Endothelial cell of umbilical vein (primary cell): ENCODE data around the gene ZNF567. TPM values are rescaled to one million over a fixed set of nuclear protein-coding genes. Genes with fewer than 3 reads are reported as not detected.
"Not testable (repeated sequence)": the region's sequence is repeated elsewhere in the genome, so short reads cannot be mapped to it uniquely, and the experiment has no call there.

Experiments
- BruUV-seq: library from RNA; stranded (reverse); fragments of 400-500 nt; replicated peaks from 2 replicates; lab custom pipeline; 2021; lab: Mats Ljungman, UMichigan
- CTCF ChIA-PET: fragments of 300-600, 350-600 bp; sonication (Branson Sonifier 250); formaldehyde crosslinking; loops from one replicate; lab custom pipeline; 2021; ENCODE audit warnings: antibody characterized with exemption, inconsistent platforms; lab: Charles Lee
- POLR2A ChIA-PET: fragments of 300-600, 350-600 bp; sonication (Branson Sonifier 250); formaldehyde crosslinking; loops from one replicate; lab custom pipeline; 2021; ENCODE audit warnings: antibody characterized with exemption, inconsistent platforms; lab: Charles Lee
- DNase-seq: peaks from one replicate; pipeline ENCODE4 v3.0.0-alpha.2; 2011; ENCODE audit warnings: low read depth, low spot score
- FAIRE-seq: peaks from 2 replicates; lab custom pipeline; 2011; peaks lifted over from hg19 to GRCh38; lab: Jason Lieb, UNC
- H2AFZ ChIP-seq: 2 replicates; pipeline ENCODE4 v1.6.0; 2012; ENCODE audit warnings: low read depth, low read length, control low read depth, inconsistent platforms
- H3K27ac ChIP-seq: 2 replicates; pipeline ENCODE4 v1.5.1; 2011; ENCODE audit warnings: low read depth, mild to moderate bottlenecking, control low read depth, low read length, moderate library complexity; ENCODE audit not compliant: insufficient read depth
- H3K27me3 ChIP-seq, 2 experiments: 2 replicates each; pipeline versions ENCODE4 v1.6.0 to v1.6.1; 2011; ENCODE audit warnings: low read length in 2 of 2, mixed read lengths in 1 of 2; ENCODE audit not compliant: control insufficient read depth in 2 of 2, insufficient read depth in 2 of 2
- H3K36me3 ChIP-seq, 2 experiments: 2 replicates in 1 of 2; 3 replicates in 1 of 2; pipeline ENCODE4 v1.5.1; 2011; ENCODE audit warnings: low read length in 2 of 2, mild to moderate bottlenecking in 1 of 2, moderate library complexity in 1 of 2; ENCODE audit not compliant: control insufficient read depth in 2 of 2, insufficient read depth in 2 of 2; ENCODE audit errors: extremely low read depth in 1 of 2
- H3K4me1 ChIP-seq: 3 replicates; pipeline ENCODE4 v1.5.1; 2011; ENCODE audit warnings: mild to moderate bottlenecking, low read length; ENCODE audit not compliant: control insufficient read depth, insufficient read depth; ENCODE audit errors: extremely low read depth
- H3K4me2 ChIP-seq: 2 replicates; pipeline ENCODE4 v1.6.1; 2011; ENCODE audit warnings: low read length, control low read depth, mixed read lengths; ENCODE audit not compliant: insufficient read depth
- H3K4me3 ChIP-seq, 3 experiments: fragments of 200-600 bp in 1 of 3; sonication (generic), shearing (Covaris generic) in 1 of 3; replicated peaks in 1 of 3; 2 replicates each; pipeline ENCODE4 v1.5.1; 2011 to 2016; ENCODE audit warnings: control low read depth in 3 of 3, low read length in 3 of 3, mild to moderate bottlenecking in 2 of 3, inconsistent platforms in 1 of 3, low read depth in 1 of 3, moderate library complexity in 1 of 3; ENCODE audit not compliant: insufficient read depth in 1 of 3
- H3K79me2 ChIP-seq: 2 replicates; pipeline ENCODE4 v1.6.0; 2012; ENCODE audit warnings: low read length, inconsistent platforms; ENCODE audit not compliant: control insufficient read depth, insufficient read depth
- H3K9ac ChIP-seq: replicated peaks from 2 replicates; pipeline ENCODE3; 2011; ENCODE audit warnings: low read length, control low read depth; ENCODE audit not compliant: insufficient read depth; ENCODE audit errors: extremely low read depth
- H3K9me1 ChIP-seq: replicated peaks from 3 replicates; pipeline ENCODE4 v1.6.0; 2011; ENCODE audit warnings: mild to moderate bottlenecking, low read length; ENCODE audit not compliant: control insufficient read depth, insufficient read depth; ENCODE audit errors: extremely low read depth
- H3K9me3 ChIP-seq: replicated peaks from 2 replicates; pipeline ENCODE4 v1.5.1; 2012; ENCODE audit warnings: low read length, inconsistent platforms; ENCODE audit not compliant: control insufficient read depth, insufficient read depth
- H4K20me1 ChIP-seq: replicated peaks from 2 replicates; pipeline ENCODE3; 2011; ENCODE audit warnings: mild to moderate bottlenecking, low read length; ENCODE audit not compliant: control insufficient read depth, insufficient read depth; ENCODE audit errors: extremely low read depth
- CTCF ChIP-seq, 2 donors: IDR thresholded peaks; 1 replicate in 1 of 2; 2 replicates in 1 of 2; pipeline ENCODE4 v1.5.1; 2011; ENCODE audit warnings: low read length in 2 of 2, mild to moderate bottlenecking in 2 of 2, moderate library complexity in 2 of 2, control low read depth in 1 of 2, inconsistent platforms in 1 of 2, low read depth in 1 of 2; ENCODE audit not compliant: insufficient read depth in 1 of 2; ENCODE audit errors: extremely low read depth in 1 of 2
- EZH2 ChIP-seq: IDR thresholded peaks from 2 replicates; pipeline ENCODE4 v1.6.1; 2012; ENCODE audit warnings: borderline replicate concordance, low read depth, mild to moderate bottlenecking, moderate library complexity, low read length, inconsistent platforms; ENCODE audit not compliant: severe bottlenecking
- FOS ChIP-seq: IDR thresholded peaks from 2 replicates; pipeline ENCODE4 v1.6.1; 2011; ENCODE audit warnings: mild to moderate bottlenecking, low read length, moderate library complexity, borderline replicate concordance; ENCODE audit not compliant: insufficient read depth
- GATA2 ChIP-seq: IDR thresholded peaks from 2 replicates; pipeline ENCODE4 v1.7.0; 2011; ENCODE audit warnings: low read depth, mild to moderate bottlenecking, moderate library complexity, mixed read lengths, low read length; ENCODE audit not compliant: insufficient read length, insufficient read depth
- JUN ChIP-seq: IDR thresholded peaks from 2 replicates; pipeline ENCODE4 v1.6.1; 2011; ENCODE audit warnings: borderline replicate concordance, low read depth; ENCODE audit not compliant: insufficient read length, insufficient read depth
- MYC ChIP-seq: IDR thresholded peaks from one replicate; pipeline ENCODE4 v1.6.1; 2011; ENCODE audit warnings: mild to moderate bottlenecking, low read depth, low read length
- POLR2A ChIP-seq: IDR thresholded peaks from 2 replicates; pipeline ENCODE4 v1.6.1; 2012; ENCODE audit warnings: low read depth, mild to moderate bottlenecking, control low read depth, low read length
- POLR2AphosphoS5 ChIP-seq: IDR thresholded peaks from 2 replicates; pipeline ENCODE4 v1.6.1; 2012; ENCODE audit warnings: low read depth, mild to moderate bottlenecking, control low read depth, low read length, moderate library complexity; ENCODE audit not compliant: insufficient read depth
- dilution Hi-C: fragments of 300-500 bp; cut with MboI; formaldehyde crosslinking; loops from one replicate; pipeline ENCODE4 v1.15.0; 2019; ENCODE audit warnings: low sequenced_read_pairs; ENCODE audit not compliant: extremely low pct_ligation_motif_present
- intact Hi-C: fragments of 100-400 bp; cut with micrococcal nuclease; formaldehyde crosslinking; loops from one replicate; pipeline ENCODE4 v1.10.0; 2022
- polyA plus RNA-seq, 4 experiments: library from polyadenylated mRNA; depleted of rRNA in 3 of 4; stranded (reverse) in 3 of 4; unstranded in 1 of 4; fragments of >200 nt; gene quantifications; 2 replicates each; pipeline versions ENCODE4 v1.2.1 to v1.2.3, GENCODE V29; 2011 to 2012; ENCODE audit warnings: missing spikeins in 1 of 4
- total RNA-seq: library from RNA; stranded (reverse); gene quantifications from 2 replicates; pipeline ENCODE4 v1.2.3, GENCODE V29; 2021
- TF ChIP-seq, protein P1 (sequence below): IDR thresholded peaks from 2 replicates; pipeline ENCODE4 v1.6.1; 2011; ENCODE audit not compliant: insufficient read depth, insufficient read length

Gene ZNF567
- total and polyA plus RNA-seq, 2 donors (not counting 3 experiments of a cell fraction or from before 2014, with no cell fraction given) = 3.4 to 4.4 TPM

DNA sequence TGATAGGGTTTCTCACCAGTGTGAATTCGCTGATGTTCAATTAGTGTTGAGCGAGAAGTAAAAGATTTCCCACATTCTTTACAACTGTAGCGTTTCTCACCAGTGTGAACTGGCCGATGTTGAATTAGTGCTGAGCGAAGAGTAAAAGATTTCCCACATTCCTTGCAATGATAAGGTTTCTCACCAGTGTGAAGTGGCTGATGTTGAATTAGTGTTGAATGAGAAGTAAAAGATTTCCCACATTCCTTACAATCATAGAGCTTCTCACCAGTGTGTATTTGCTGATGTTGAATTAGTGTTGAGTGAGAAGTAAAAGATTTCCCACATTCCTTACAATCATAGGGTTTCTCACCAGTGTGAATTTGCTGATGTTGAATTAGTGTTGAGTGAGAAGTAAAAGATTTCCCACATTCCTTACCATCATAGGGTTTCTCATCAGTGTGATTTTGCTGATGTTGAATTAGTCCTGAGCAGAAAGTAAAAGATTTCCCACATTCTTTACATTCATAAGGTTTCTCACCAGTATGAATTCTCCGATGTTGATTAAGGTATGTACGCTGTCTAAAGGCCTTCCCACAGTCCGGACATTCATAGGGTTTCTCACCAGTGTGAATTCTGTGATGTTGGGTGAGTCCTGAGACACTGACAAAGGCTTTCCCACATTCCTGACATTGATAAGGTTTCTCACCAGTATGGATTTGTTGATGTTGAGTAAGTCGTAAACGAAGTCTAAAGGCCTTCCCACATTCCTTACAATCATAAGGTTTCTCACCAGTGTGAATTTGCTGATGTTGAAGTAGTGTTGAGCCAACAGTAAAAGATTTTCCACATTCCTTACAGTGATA, 61.2 kb downstream of the ZNF567 start:
- Histone ChIP-seq H3K4me1 (no peaks in the 10 kb centered on the region), H3K9ac (no peak overlapping the region), H3K79me2 (no peaks in the 10 kb centered on the region), H3K27me3 (no peaks in the 10 kb centered on the region), H3K9me1 (no peaks in the 10 kb centered on the region), H3K36me3 (peaks cover 11% of the 10 kb centered on the region in 2 experiments), H4K20me1 (no peaks in the 10 kb centered on the region), H2AFZ (no peak overlapping the region), H3K27ac (no peak overlapping the region), H3K9me3 (peaks cover 39% of the 10 kb centered on the region), H3K4me3 (no peak overlapping the region), H3K4me2 (no peak overlapping the region)
- no peak for DNase-seq
- POLR2A ChIA-PET = no interaction called here
- FAIRE-seq = no peak
- dilution Hi-C loops (no loop called here), intact Hi-C loops (no loop called here)
- BruUV-seq = no TSS peak
- no peak for TF ChIP-seq POLR2A
- TF ChIP-seq POLR2AphosphoS5 = no peak
- TF ChIP-seq JUN = no peak
- no peak for TF ChIP-seq MYC
- no peak for TF ChIP-seq EZH2
- TF ChIP-seq, protein P1, sequence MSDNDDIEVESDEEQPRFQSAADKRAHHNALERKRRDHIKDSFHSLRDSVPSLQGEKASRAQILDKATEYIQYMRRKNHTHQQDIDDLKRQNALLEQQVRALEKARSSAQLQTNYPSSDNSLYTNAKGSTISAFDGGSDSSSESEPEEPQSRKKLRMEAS = no peak
- TF ChIP-seq FOS = no peak
- no peak for TF ChIP-seq CTCF (IDR thresholded peaks at IDR 0.05; ENCODE audit: extremely low read depth in 1 of 2, insufficient read depth in 1 of 2, low read depth in 1 of 2, low read length in 2 of 2)
- TF ChIP-seq GATA2 = no peak
- CTCF ChIA-PET = no interaction called here

GRCh38 chr19:36749613-36750012, 62.2 kb downstream of the ZNF567 start:
- H3K79me2 ChIP-seq, H3K9me1 ChIP-seq, H4K20me1 ChIP-seq, H3K4me1 ChIP-seq, H3K27me3 ChIP-seq, intact Hi-C loops, FAIRE-seq, DNase-seq, BruUV-seq, H3K27ac ChIP-seq, H2AFZ ChIP-seq, POLR2A ChIA-PET, H3K4me3 ChIP-seq, H3K4me2 ChIP-seq, dilution Hi-C loops, H3K9ac ChIP-seq, CTCF ChIA-PET: not testable (repeated sequence)
- Histone ChIP-seq H3K36me3 (peaks cover 11% of the 10 kb centered on the region in 2 experiments), H3K9me3 (peaks cover 39% of the 10 kb centered on the region)
